RWPE2 (cell line): Measurements from ENCODE around the gene TIRAP.
A peak's percentile ranks its signal among the peaks of the same experiment; 100 is the strongest.
"Not testable (repeated sequence)": the region's sequence is repeated elsewhere in the genome, so short reads cannot be mapped to it uniquely, and the experiment has no call there.

ENCODE experiments used
- ATAC-seq: fragments of 200-7000 bp; cut with Tn5 transposase; 3 replicates; pipeline ENCODE4 v1.9.1; 2021; ENCODE audit warnings: low read depth
- DNase-seq: peaks from one replicate; pipeline ENCODE4 v3.0.0-alpha.2; 2020; ENCODE audit warnings: low spot score
- H3K27ac ChIP-seq: fragments of 450-650 bp; 2 replicates; pipeline ENCODE4 v1.5.1; 2017; ENCODE audit warnings: mild to moderate bottlenecking; ENCODE audit not compliant: poor library complexity, severe bottlenecking
- H3K27me3 ChIP-seq: fragments of 250-450 bp; sonication (Bioruptor Pico); 2 replicates; pipeline ENCODE4 v1.5.1; 2021; ENCODE audit warnings: mild to moderate bottlenecking, moderate library complexity; ENCODE audit not compliant: insufficient read depth, poor library complexity, severe bottlenecking
- H3K36me3 ChIP-seq: fragments of 250-450 bp; sonication (Bioruptor Pico); 2 replicates; pipeline ENCODE4 v1.5.1; 2020; ENCODE audit warnings: low read depth, mild to moderate bottlenecking, moderate library complexity
- H3K4me1 ChIP-seq: fragments of 250-450 bp; sonication (Bioruptor Pico); 2 replicates; pipeline ENCODE4 v1.5.1; 2021; ENCODE audit warnings: mild to moderate bottlenecking, moderate library complexity; ENCODE audit not compliant: insufficient read depth, poor library complexity, severe bottlenecking
- H3K4me3 ChIP-seq: fragments of 250-450 bp; sonication (Bioruptor Pico); 2 replicates; pipeline ENCODE4 v1.5.1; 2021; ENCODE audit warnings: mild to moderate bottlenecking, moderate library complexity; ENCODE audit not compliant: severe bottlenecking
- H3K9me3 ChIP-seq: fragments of 250-450 bp; sonication (Bioruptor Pico); 2 replicates; pipeline ENCODE4 v1.5.1; 2021; ENCODE audit warnings: mild to moderate bottlenecking, moderate library complexity; ENCODE audit not compliant: severe bottlenecking
- CTCF ChIP-seq: fragments of 450-650 bp; IDR thresholded peaks from one replicate; pipeline ENCODE4 v1.5.1; 2017; ENCODE audit warnings: mild to moderate bottlenecking, moderate library complexity; ENCODE audit not compliant: poor library complexity, severe bottlenecking

Gene TIRAP

GRCh38 chr11:126307706-126308105 lies 24.8 kb downstream of the TIRAP start:
- Histone ChIP-seq H3K9me3 (no peaks in the 10 kb centered on the region), H3K4me3 (no peak overlapping the region), H3K36me3 (peaks cover 6% of the 10 kb centered on the region), H3K27ac (no peak overlapping the region), H3K4me1 (peaks cover 7% of the 10 kb centered on the region), H3K27me3 (no peaks in the 10 kb centered on the region)
- TF ChIP-seq CTCF, result peak; percentile 58
- ATAC-seq, result no peak
- DNase-seq, result no peak

GRCh38 chr11:126308271-126308671 lies 25.4 kb downstream of the TIRAP start:
- Histone ChIP-seq H3K27me3 (no peaks in the 10 kb centered on the region), H3K9me3 (no peaks in the 10 kb centered on the region), H3K4me1 (peaks cover 10% of the 10 kb centered on the region), H3K27ac (no peak overlapping the region), H3K4me3 (no peak overlapping the region), H3K36me3 (peaks cover 6% of the 10 kb centered on the region)
- TF ChIP-seq CTCF, result no peak
- DNase-seq, result no peak
- ATAC-seq, result no peak

GRCh38 chr11:126308771-126309170 lies 25.9 kb downstream of the TIRAP start:
- not testable (repeated sequence) for H3K4me3 ChIP-seq, H3K27me3 ChIP-seq

GRCh38 chr11:126310200-126310991 lies 27.5 kb downstream of the TIRAP start:
- Histone ChIP-seq H3K27ac (no peak overlapping the region), H3K36me3 (peaks cover 13% of the 10 kb centered on the region), H3K9me3 (no peaks in the 10 kb centered on the region), H3K4me3 (no peak overlapping the region), H3K27me3 (no peaks in the 10 kb centered on the region), H3K4me1 (peaks cover 7% of the 10 kb centered on the region)
- no peak for DNase-seq
- TF ChIP-seq CTCF, result peak; percentile 90
- ATAC-seq, result peak; percentile 91

More at GRCh38 chr11:126308771-126309170, 25.9 kb downstream of the TIRAP start:
- ATAC-seq, DNase-seq, H3K36me3 ChIP-seq, H3K27ac ChIP-seq, H3K9me3 ChIP-seq: not testable (repeated sequence)
- peaks cover 14% of the 10 kb centered on the region for H3K4me1 ChIP-seq

GRCh38 chr11:126310992-126311310 lies 28.1 kb downstream of the TIRAP start:
- Histone ChIP-seq H3K27ac (no peak overlapping the region), H3K4me1 (peaks cover 7% of the 10 kb centered on the region), H3K27me3 (no peaks in the 10 kb centered on the region), H3K36me3 (peaks cover 13% of the 10 kb centered on the region), H3K9me3 (no peaks in the 10 kb centered on the region), H3K4me3 (no peak overlapping the region)
- ATAC-seq, result no peak
- no peak for TF ChIP-seq CTCF
- DNase-seq, result no peak
